Gastrocnemius medialis (tissue), 4 donors: ENCODE measurements around the gene MTF1. TPM values are rescaled to one million over a fixed set of nuclear protein-coding genes. Genes with fewer than 3 reads are reported as not detected.

ENCODE experiments used
- ATAC-seq, 2 donors: fragments of 150-250 bp; one replicate each; pipeline ENCODE4 v1.9.1; 2016
- DNase-seq, 2 donors: peaks; one replicate each; pipeline ENCODE4 v3.0.0-alpha.2; 2019
- H3K27ac ChIP-seq, 4 donors: fragments of 200-600 bp; sonication (generic); 1 replicate in 1 of 4; 2 replicates in 3 of 4; pipeline ENCODE4 v1.5.1; 2016 to 2018; ENCODE audit warnings: mild to moderate bottlenecking in 2 of 4, moderate library complexity in 1 of 4
- H3K27me3 ChIP-seq, 3 donors: fragments of 200-600 bp; sonication (generic) in 2 of 3; 1 replicate in 1 of 3; 2 replicates in 2 of 3; pipeline versions ENCODE4 v1.5.1 to v1.6.0; 2016 to 2019; ENCODE audit warnings: mild to moderate bottlenecking in 1 of 3, moderate library complexity in 1 of 3
- H3K36me3 ChIP-seq, 2 donors: fragments of 200-600 bp; sonication (generic) in 1 of 2; one replicate each; pipeline ENCODE4 v1.5.1; 2017 to 2018
- H3K4me1 ChIP-seq, 2 donors: fragments of 200-600 bp; sonication (generic) in 1 of 2; one replicate each; pipeline ENCODE4 v1.5.1; 2016 to 2017; ENCODE audit warnings: mild to moderate bottlenecking in 2 of 2
- H3K4me3 ChIP-seq, 4 donors: fragments of 200-600 bp; sonication (generic) in 3 of 4; 1 replicate in 1 of 4; 2 replicates in 3 of 4; pipeline ENCODE4 v1.5.1; 2016 to 2019; ENCODE audit warnings: mild to moderate bottlenecking in 2 of 4
- H3K9me3 ChIP-seq, 3 donors: fragments of 200-600 bp; sonication (generic) in 2 of 3; 1 replicate in 1 of 3; 2 replicates in 2 of 3; pipeline ENCODE4 v1.5.1; 2016 to 2019
- CTCF ChIP-seq, 5 experiments: fragments of 450-650 bp in 3 of 5; fragments of 200-600 bp in 2 of 5; sonication (generic) in 2 of 5; IDR thresholded peaks in 4 of 5; conservative IDR thresholded peaks in 1 of 5; 1 replicate in 4 of 5; 2 replicates in 1 of 5; pipeline ENCODE4 v1.5.1; 2016 to 2019; ENCODE audit warnings: antibody characterized with exemption in 5 of 5, mild to moderate bottlenecking in 3 of 5, moderate library complexity in 3 of 5
- POLR2A ChIP-seq, 2 donors: fragments of 450-650 bp; IDR thresholded peaks; one replicate each; pipeline ENCODE4 v1.6.1; 2017; ENCODE audit warnings: antibody characterized with exemption in 2 of 2, mild to moderate bottlenecking in 2 of 2, moderate library complexity in 2 of 2
- in situ Hi-C, 4 donors: fragments of 200-750 bp; cut with MboI; loops; one replicate each; pipeline versions ENCODE4 v1.15.0 to v1.8.0; 2017; ENCODE audit warnings: low sequenced_read_pairs in 4 of 4
- intact Hi-C: fragments of 100-400 bp; cut with DNase I; formaldehyde crosslinking; loops from one replicate; pipeline ENCODE4 v1.15.1; 2023; ENCODE audit warnings: low total_unique reads
- total RNA-seq, 4 donors: library from RNA; depleted of rRNA; stranded (reverse); fragments of >200 nt; gene quantifications; one replicate each; pipeline versions ENCODE4 v1.1.0 to v1.2.3, GENCODE V29; 2016

MTF1 gene
- total RNA-seq, 4 donors from 2014 or later = 4.0 to 9.4 (median 6.4) TPM

DNA sequence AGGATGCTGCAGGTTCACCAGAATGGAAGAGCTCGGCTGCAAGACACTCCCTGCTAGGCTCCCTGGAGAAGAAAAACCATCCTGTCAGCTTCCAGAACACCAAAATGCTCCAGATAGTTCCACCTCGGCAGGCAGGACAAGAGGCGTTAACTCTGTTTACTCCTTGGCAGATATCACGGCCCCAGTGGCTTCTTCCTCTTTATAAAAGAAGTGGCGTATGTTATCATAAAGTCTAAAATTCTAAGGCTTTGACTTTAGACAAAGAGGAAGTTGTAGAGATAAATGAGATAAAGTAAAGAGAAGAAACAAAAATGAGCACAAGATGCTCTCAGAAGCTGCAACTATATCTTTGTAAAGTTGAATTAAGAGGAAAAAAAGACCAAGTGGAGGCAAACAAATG is 24.3 kb upstream of the MTF1 start:
- no peaks in the 10 kb centered on the region for H3K4me1 ChIP-seq
- no peaks in the 10 kb centered on the region for H3K9me3 ChIP-seq
- no peak overlapping the region for H3K4me3 ChIP-seq
- peaks cover 2 to 93% of the 10 kb centered on the region in 2 donors for H3K36me3 ChIP-seq
- in situ Hi-C loops = no loop called here
- H3K27me3 ChIP-seq = no peaks in the 10 kb centered on the region
- no peak for TF ChIP-seq CTCF (IDR thresholded peaks at IDR 0.05 in 4 of 5, conservative IDR thresholded peaks at IDR 0.05 in 1 of 5)
- no peak for TF ChIP-seq POLR2A (IDR thresholded peaks at IDR 0.05)
- ATAC-seq (no peak), DNase-seq (no peak)
- intact Hi-C loops = no loop called here
- no peak overlapping the region for H3K27ac ChIP-seq

DNA sequence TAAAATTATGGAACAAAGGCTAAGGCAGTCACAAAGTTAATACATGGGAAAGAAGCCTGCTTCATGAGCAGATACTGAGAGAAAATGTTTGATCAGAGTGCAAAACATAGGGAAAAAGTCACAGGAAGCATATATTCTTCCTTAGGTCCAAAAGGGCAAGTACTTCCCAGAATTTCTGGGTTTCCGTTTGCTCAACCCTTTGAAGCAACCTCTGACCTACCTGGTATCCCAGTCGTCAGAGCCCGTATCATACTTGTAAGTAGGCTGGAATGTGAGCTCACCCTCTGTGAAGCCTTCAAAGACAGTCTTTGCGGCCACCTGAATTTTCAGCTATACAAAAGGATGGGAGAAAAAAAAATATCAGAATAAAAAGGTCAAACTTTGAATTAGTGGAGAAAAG is 20.5 kb upstream of the MTF1 start:
- in situ Hi-C loops (no loop called here), intact Hi-C loops (no loop called here)
- Histone ChIP-seq H3K36me3 (peaks cover 0 to 78% of the 10 kb centered on the region in 2 donors), H3K27me3 (no peaks in the 10 kb centered on the region), H3K9me3 (no peaks in the 10 kb centered on the region), H3K27ac (no peak overlapping the region), H3K4me3 (no peak overlapping the region), H3K4me1 (no peaks in the 10 kb centered on the region)
- DNase-seq = no peak
- no peak for ATAC-seq
- TF ChIP-seq CTCF (IDR thresholded peaks at IDR 0.05 in 4 of 5, conservative IDR thresholded peaks at IDR 0.05 in 1 of 5) (no peak), POLR2A (IDR thresholded peaks at IDR 0.05) (no peak)

- intact Hi-C loops = no loop called here
- in situ Hi-C loops = no loop called here
- Histone ChIP-seq H3K27ac (no peak overlapping the region), H3K27me3 (no peaks in the 10 kb centered on the region), H3K4me1 (no peaks in the 10 kb centered on the region), H3K9me3 (no peaks in the 10 kb centered on the region), H3K36me3 (peaks cover 0 to 77% of the 10 kb centered on the region in 2 donors), H3K4me3 (no peak overlapping the region)
- no peak for TF ChIP-seq POLR2A (IDR thresholded peaks at IDR 0.05)
- no peak for TF ChIP-seq CTCF (IDR thresholded peaks at IDR 0.05 in 4 of 5, conservative IDR thresholded peaks at IDR 0.05 in 1 of 5)
- no peak for ATAC-seq
- no peak for DNase-seq
These were observed 18.7 kb upstream of the MTF1 start for GRCh38 chr1:37878071-37878470.

GRCh38 chr1:37875833-37876232 is 16.4 kb upstream of the MTF1 start:
- intact Hi-C loops (no loop called here), in situ Hi-C loops (no loop called here)
- no peak overlapping the region for H3K4me3 ChIP-seq
- no peaks in the 10 kb centered on the region for H3K9me3 ChIP-seq
- H3K36me3 ChIP-seq = peaks cover 0 to 73% of the 10 kb centered on the region in 2 donors
- ATAC-seq (no peak), DNase-seq (no peak)
- TF ChIP-seq POLR2A (IDR thresholded peaks at IDR 0.05) (no peak), CTCF (IDR thresholded peaks at IDR 0.05 in 4 of 5, conservative IDR thresholded peaks at IDR 0.05 in 1 of 5) (no peak)
- no peaks in the 10 kb centered on the region for H3K27me3 ChIP-seq
- H3K4me1 ChIP-seq = no peaks in the 10 kb centered on the region
- no peak overlapping the region for H3K27ac ChIP-seq

- in situ Hi-C loops = no loop called here
- TF ChIP-seq CTCF (IDR thresholded peaks at IDR 0.05 in 4 of 5, conservative IDR thresholded peaks at IDR 0.05 in 1 of 5) = no peak
- TF ChIP-seq POLR2A (IDR thresholded peaks at IDR 0.05) = no peak
- H3K27ac ChIP-seq = no peak overlapping the region
- no peaks in the 10 kb centered on the region for H3K27me3 ChIP-seq
- intact Hi-C loops = no loop called here
- no peak for ATAC-seq
- no peaks in the 10 kb centered on the region for H3K4me1 ChIP-seq
- peaks cover 0 to 60% of the 10 kb centered on the region in 2 donors for H3K36me3 ChIP-seq
- no peak for DNase-seq
- no peak overlapping the region for H3K4me3 ChIP-seq
- no peaks in the 10 kb centered on the region for H3K9me3 ChIP-seq
These were observed 13.3 kb upstream of the MTF1 start for GRCh38 chr1:37872692-37873091.
